ENCODE measurements around the gene MTX1.

The MTX1 gene

GRCh38 chr1:155198547-155198906, 10.0 kb upstream of the MTX1 start:
- no peak for DNase-seq (ENCODE audit: low read depth)
- no peak overlapping the region for H3K4me3 ChIP-seq (ENCODE audit: low read depth, low read length)
- no peak for TF ChIP-seq CTCF (conservative IDR thresholded peaks at IDR 0.05; ENCODE audit: low read depth, low read length)

GRCh38 chr1:155199792-155200191, 8.7 kb upstream of the MTX1 start:
- DNase-seq (ENCODE audit: low read depth), result no peak

DNA sequence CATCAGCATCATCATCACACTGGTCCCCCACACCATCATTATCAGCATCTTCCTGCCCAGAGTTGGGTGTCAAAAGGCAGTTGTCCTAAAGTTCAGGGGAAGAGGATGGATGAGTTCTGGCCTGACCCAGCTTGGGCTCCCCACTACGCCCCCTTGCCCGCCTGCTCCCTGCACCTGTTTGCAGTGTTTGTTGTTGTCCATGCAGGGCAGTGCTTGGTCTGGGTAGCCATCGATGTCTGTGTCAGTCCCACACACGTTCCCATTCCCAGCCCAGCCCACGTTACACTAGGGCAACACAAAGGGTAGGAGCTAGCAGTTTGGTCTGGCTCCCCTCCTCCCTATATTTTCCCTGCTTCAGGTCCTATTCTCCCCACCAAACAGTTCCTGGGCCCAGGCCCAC, 7.6 kb upstream of the MTX1 start:
- H3K4me3 ChIP-seq (ENCODE audit: low read depth, low read length), result no peak overlapping the region
- DNase-seq (ENCODE audit: low read depth), result no peak
- TF ChIP-seq CTCF (conservative IDR thresholded peaks at IDR 0.05; ENCODE audit: low read depth, low read length), result no peak

More at GRCh38 chr1:155199792-155200191, 8.7 kb upstream of the MTX1 start:
- H3K4me3 ChIP-seq (ENCODE audit: low read depth, low read length), result no peak overlapping the region
- no peak for TF ChIP-seq CTCF (conservative IDR thresholded peaks at IDR 0.05; ENCODE audit: low read depth, low read length)

DNA sequence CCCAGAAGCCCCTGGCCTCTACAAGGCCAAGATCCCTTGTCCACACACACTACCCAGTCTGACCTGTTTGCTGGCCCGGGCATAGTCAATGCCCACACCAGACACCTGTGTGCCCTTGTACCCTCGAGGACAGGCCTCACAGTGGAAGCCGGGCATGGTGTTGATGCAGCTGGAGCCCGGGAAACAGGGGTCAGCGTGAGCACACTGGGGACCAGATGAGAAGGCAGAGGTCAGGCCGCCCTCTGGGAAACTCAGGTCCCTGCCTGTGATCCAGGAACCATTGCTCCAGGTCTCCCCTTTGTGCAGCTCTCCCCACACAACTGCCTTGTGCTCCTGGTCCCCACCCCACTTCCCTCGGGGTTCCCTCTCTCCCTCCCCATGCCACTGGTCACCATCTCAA, 6.3 kb upstream of the MTX1 start:
- no peak for DNase-seq (ENCODE audit: low read depth)
- H3K4me3 ChIP-seq (ENCODE audit: low read depth, low read length), result no peak overlapping the region
- no peak for TF ChIP-seq CTCF (conservative IDR thresholded peaks at IDR 0.05; ENCODE audit: low read depth, low read length)

- DNase-seq (ENCODE audit: low read depth), result no peak
- TF ChIP-seq CTCF (conservative IDR thresholded peaks at IDR 0.05; ENCODE audit: low read depth, low read length), result no peak
- no peak overlapping the region for H3K4me3 ChIP-seq (ENCODE audit: low read depth, low read length)
Observed at GRCh38 chr1:155202731-155203515, 5.6 kb upstream of the MTX1 start.

GRCh38 chr1:155205035-155205434, 3.5 kb upstream of the MTX1 start:
- DNase-seq (ENCODE audit: low read depth), result no peak
- no peak for TF ChIP-seq CTCF (conservative IDR thresholded peaks at IDR 0.05; ENCODE audit: low read depth, low read length)
- no peak overlapping the region for H3K4me3 ChIP-seq (ENCODE audit: low read depth, low read length)

DNA sequence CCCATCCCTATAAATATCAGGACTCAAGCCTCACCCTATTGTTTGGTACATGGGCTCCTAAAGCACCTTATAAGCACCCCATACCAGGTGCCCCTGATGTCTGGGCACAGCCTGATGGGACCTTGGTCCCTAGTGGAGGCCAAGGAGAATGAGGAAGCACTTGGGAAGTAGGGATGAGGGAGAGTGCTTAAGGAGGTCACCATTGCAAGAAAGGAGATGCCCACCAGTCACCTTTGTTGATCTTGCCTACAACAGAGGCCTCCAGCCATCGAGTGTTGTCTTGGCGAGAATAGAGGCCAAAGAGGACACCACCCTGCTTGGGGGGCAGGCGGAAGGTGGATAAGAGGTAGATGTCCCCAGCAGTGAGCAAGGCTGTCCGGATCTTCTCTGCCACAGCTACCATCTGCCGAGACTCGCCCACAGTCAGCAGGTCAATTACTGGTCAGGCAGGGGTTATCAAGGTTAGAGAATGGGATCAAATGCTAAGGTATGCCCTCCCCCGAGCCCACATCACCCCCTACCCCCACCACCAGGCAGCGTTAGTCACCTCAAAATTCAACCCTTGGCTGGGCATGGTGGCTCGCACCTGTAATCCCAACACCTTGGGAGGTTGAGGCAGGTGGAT, 2.4 kb upstream of the MTX1 start:
- no peak for TF ChIP-seq CTCF (conservative IDR thresholded peaks at IDR 0.05; ENCODE audit: low read depth, low read length)
- H3K4me3 ChIP-seq (ENCODE audit: low read depth, low read length), result no peak overlapping the region
- DNase-seq (ENCODE audit: low read depth), result no peak
